ENCODE measurements around the gene ADRM1.

GRCh38 chr20:62265365-62265764, 37.4 kb upstream of the ADRM1 start:
- TF ChIP-seq POLR2A (IDR thresholded peaks at IDR 0.05) (no peak), CTCF (IDR thresholded peaks at IDR 0.05) (no peak)

Measured in transverse colon (tissue), 3 donors.